BE2C (cell line): ENCODE data around the gene CDK12.

ENCODE experiments used
- DNase-seq: peaks from one replicate; pipeline ENCODE4 v3.0.0-alpha.2; 2020
- H3K27me3 ChIP-seq: fragments of 250-450 bp; sonication (Bioruptor Pico); 2 replicates; pipeline ENCODE4 v1.5.1; 2020; ENCODE audit warnings: mild to moderate bottlenecking
- H3K36me3 ChIP-seq: fragments of 250-450 bp; sonication (Bioruptor Pico); 2 replicates; pipeline ENCODE4 v1.5.1; 2020; ENCODE audit warnings: mild to moderate bottlenecking
- H3K4me1 ChIP-seq: fragments of 250-450 bp; sonication (Bioruptor Pico); 2 replicates; pipeline ENCODE4 v1.5.1; 2020
- H3K4me3 ChIP-seq: 2 replicates; pipeline ENCODE4 v1.5.1; 2011; ENCODE audit warnings: low read depth, low read length
- H3K9me3 ChIP-seq: fragments of 250-450 bp; sonication (Bioruptor Pico); 2 replicates; pipeline ENCODE4 v1.5.1; 2020
- CTCF ChIP-seq: IDR thresholded peaks from 2 replicates; pipeline ENCODE4 v1.5.1; 2012; ENCODE audit warnings: mild to moderate bottlenecking, low read depth, low read length

The CDK12 gene

GRCh38 chr17:39582658-39583057 is 121.4 kb downstream of the CDK12 start:
- no peak for DNase-seq
- no peaks in the 10 kb centered on the region for H3K9me3 ChIP-seq
- no peak for TF ChIP-seq CTCF

More at GRCh38 chr17:39582658-39583057, 121.4 kb downstream of the CDK12 start:
- Histone ChIP-seq H3K36me3 (no peaks in the 10 kb centered on the region), H3K4me3 (no peak overlapping the region), H3K4me1 (no peaks in the 10 kb centered on the region), H3K27me3 (peaks cover 4% of the 10 kb centered on the region; the same call in 1 of the 2 replicates)
